Epithelial cell of prostate (primary cell): ENCODE measurements around the gene SMIM45.

Experiments
- DNase-seq: peaks from one replicate; pipeline ENCODE4 v3.0.0-alpha.2; 2011; ENCODE audit warnings: low read depth, low spot score
- H3K27ac ChIP-seq: fragments of 450-650 bp; 2 replicates; pipeline ENCODE4 v1.5.1; 2017; ENCODE audit warnings: mild to moderate bottlenecking

The SMIM45 gene

DNA sequence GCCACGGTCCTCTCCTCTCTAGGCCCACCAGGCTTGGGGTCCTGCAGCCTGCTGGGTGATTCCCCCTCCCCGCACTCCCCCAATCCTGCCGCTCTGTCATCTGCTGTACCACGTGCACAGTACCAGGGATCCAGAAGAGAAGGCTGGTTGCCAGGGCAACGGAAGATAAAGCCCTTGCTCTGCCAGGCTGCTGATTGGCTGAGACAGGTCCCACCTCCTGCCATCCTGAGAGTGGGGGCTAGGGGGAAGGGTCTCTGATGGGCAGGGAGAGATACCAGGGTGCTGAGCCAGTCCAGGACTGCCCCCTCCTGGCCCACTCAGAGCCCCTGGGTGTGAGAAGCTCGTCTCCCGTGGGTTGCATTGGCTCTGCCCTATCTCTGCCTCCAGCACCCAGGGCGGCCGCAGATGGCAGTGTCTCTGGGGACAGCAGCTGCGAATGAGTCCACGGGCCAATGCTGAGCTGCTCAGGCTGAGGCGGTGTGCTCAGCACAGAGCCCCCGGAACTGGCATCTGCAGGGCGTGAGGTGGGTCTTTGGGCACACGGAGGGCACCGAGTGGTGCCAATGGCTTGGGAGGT lies at the start of gene SMIM45:
Gene SMIM45 (plus strand): TSS at position 253 of the 577 bp plus-strand sequence.
- H3K27ac ChIP-seq = no peak within 1 kb of the TSS

GRCh38 chr22:41902932-41903421 lies 49.0 kb upstream of the SMIM45 start:
- no peak for DNase-seq
- H3K27ac ChIP-seq = no peak overlapping the region

More for the DNA sequence above, at the start of gene SMIM45:
- no peak for DNase-seq

GRCh38 chr22:41904450-41905410 lies 47.2 kb upstream of the SMIM45 start:
- no peak for DNase-seq
- no peak overlapping the region for H3K27ac ChIP-seq

GRCh38 chr22:41905411-41906202 lies 46.3 kb upstream of the SMIM45 start:
- H3K27ac ChIP-seq = no peak overlapping the region
- no peak for DNase-seq

DNA sequence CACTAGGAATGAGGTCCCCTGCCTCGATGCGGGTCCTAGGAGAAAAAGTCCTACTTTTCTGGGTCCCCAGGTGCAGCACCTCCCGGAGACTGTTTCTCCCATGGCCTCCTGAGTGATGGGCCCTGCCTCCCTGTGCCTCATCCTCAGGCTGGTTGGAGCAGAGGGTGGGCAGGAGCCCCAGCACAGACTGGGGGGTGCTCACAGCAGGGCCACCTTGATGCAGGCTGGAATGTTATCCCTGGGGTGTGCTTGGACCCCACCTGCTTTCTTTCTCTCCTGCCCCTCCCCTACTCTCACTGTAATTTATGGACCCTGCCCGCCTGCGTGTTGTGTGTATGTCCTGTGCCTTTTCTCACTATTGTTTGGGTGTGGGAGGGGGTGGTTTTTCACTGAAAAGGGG lies 45.1 kb upstream of the SMIM45 start:
- DNase-seq = no peak
- H3K27ac ChIP-seq = no peak overlapping the region

DNA sequence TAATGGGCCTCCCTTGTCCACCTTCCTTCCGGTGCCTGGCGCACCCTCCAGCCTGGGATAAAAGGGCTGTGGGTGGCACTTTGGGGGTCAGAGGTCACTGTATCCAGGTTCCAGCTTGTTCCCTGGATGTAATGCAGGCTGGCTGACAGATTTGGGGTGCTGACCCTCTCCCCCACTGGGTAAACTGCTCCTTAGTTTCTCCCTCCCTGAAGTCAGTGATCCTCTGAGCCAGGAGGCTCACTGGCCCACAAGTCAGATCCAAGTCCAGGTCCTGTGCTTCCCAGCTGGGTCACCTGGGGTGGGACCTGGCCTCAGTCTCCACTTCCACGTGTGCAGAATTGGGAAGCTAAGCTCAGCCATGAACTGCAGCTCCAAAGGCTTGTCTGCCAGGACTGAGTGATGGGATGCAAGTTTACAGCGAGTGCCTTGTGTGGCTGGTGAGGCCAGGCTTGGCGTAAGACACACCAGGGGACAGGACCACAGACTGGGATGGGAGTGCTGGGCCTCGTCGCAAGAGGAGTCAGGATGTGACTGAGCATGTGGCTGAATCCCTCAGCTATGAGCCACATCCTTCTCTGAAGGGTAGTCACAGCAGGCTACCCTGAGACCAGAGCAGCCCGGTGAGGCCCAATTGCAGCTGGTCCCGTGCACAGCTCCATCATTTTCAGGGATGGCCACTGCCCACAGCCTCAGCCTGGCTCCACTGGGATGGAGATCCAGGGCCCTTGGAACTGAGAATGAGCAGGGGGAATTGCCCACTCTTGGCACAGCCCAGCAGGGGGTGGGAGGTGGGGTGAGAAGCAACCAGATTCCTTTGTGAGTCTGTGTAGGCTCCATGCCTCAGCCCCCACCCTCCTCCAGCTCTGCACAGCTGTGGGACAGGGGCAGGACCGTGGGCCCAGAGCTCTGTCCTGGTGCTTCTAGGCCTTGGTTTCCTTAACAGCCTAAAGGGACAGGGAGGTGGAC lies 44.2 kb upstream of the SMIM45 start:
- DNase-seq = no peak
- no peak overlapping the region for H3K27ac ChIP-seq

DNA sequence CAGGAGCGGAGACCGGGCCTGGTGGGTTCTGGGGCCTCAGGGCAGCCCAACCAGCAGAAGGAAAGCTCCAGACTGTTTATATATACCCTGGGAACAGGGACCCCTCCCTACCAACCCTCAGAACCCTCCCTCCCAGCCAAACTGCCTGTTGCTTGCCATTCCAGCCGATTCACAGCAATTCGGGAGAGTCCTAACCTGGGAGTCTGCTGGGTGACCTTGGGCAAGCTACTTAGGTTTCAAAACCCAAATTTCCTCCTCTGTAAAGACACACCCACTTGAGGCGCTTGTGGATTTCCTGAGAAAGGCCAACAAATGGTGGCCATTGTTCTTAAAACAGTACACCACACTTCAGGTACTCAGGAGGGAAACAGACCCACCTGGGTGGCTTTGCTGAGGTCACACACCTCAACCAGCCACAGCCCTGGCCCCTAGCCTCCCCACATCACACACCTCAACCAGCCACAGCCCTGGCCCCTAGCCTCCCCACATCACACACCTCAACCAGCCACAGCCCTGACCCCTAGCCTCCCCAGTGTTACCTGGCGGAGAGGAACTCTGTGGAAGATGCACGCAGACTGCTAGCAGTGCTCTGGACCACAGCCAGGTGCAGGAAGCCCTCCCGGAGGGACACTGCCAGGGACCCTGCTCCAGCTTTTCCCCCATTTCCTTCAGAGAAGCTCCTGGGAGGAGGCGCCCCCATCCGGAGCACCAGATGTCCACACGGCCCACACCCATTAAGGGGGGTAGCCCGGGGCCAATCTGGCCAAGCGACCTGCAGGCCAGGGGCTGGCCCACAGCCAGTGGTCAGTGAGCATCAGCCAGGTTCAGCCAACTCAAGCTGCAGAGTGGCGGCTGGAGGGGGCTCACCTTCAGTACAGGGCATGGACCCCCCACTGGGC lies 43.3 kb upstream of the SMIM45 start:
- no peak for DNase-seq
- no peak overlapping the region for H3K27ac ChIP-seq

DNA sequence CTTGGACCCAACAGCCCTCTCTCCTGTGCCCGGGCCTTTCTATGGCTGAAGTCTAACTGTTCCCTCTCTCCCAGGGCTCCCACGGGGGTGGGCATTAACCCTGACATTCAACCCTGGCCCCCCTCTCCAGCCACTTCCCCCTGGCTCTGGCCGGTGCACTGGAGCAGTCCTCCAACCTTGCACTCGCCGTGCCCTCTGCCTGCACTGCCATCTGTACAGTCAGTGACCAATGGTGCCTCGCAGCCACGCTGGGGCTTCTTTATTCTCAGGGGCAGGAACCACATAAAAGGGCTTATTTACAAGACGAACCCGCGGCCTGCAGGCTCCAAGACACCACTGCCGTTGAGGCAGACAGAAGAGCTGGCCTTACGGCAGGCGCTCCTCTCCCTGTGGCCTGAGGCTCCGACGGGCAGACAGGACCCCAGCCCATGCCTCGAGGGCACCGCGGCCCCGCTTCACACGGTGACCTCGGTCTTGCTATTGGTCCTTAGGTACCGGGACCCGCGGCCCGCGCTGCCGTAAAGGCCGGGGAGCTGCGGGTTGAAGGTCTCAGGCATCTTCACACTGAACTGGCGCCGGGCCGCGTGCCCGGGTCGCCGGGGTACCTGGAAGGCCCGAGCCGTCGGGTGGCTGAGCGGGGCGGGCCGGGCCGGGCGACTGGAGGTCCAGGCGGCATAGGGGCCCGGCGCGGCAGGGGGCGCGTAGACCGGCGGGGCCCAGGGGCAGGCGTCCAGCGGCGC lies 42.5 kb upstream of the SMIM45 start:
- no peak for DNase-seq
- H3K27ac ChIP-seq = no peak overlapping the region

DNA sequence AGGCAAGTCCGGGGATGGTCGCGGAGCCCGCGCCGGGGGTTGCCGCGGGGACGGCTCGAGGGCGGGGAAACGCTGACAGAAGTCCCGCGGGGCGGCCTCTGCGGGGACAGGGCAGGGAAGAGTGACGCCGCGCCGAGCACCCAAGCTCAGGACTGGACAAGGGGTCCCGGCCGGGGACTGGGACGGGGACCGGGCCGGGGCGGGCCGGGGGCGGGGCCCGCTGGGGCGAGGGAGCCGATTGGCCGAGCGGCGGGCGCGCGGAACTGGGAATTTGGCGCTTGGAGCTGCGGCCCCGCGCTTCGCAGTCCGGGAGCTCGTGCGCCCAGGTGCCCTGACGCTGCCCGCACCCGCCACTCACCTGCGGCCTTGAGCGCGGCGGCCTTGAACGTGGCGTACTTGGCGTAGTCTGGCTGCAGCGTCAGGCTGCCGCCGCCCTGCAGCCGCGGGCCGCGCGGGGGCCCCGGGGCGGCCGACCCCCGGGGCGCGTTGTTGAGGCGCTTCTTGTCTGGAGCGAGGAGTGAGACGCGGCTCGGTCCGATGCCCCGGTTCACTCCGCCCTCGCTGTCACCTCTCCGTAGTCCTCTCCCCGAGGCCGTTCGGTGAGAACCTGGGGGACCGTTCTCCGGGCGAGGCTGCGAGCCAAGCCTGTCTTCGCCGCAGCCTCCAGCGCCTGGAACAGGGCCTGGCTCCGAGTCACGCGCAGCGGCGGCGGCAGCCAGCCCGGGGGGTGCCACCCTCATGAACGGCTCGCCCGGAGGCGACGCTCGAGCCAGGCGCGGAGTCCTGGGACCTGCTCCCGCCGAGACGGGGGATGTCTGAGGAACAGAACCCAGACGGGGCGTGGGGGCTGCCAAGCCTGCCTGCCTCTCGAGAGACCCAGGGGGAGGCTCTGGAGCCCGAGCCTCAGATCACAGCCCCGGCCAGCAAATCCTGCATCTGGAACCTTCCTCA lies 41.6 kb upstream of the SMIM45 start:
- DNase-seq = no peak
- no peak overlapping the region for H3K27ac ChIP-seq

GRCh38 chr22:41911001-41911611 lies 40.8 kb upstream of the SMIM45 start:
- no peak for DNase-seq
- no peak overlapping the region for H3K27ac ChIP-seq

DNA sequence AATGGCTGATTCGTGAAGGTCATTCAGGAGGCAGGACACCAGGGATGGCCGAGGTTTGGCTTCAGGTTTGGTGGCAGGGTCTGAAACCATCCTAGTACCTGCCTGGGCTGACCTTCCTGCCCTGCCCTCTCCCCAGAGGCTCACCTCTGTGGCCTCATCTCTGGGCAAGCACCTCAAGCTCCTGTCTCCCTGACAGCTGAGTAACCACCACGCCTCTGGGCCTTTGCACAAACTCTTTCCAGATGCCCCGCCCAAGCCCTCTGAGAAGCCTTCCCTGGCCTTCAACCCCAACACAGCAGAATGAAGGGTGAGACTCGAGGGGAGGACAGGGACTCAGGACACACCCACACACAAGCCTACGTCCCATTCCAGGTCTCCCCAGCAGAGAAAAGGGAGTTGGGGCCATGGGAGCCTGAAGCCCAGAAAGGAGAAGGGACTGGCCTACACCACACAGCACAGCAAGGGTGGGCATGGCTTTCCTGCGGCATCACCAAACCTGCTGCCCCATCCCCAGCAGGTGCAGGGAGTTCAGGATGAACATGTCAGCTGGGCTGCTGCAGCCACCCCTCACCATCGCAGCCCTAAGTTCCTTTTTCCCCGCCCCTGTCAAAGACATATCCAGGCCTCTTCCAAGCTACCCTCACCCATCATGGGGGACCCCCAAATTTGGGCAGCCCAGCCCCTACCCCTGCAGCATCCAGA lies 39.5 kb upstream of the SMIM45 start:
- no peak overlapping the region for H3K27ac ChIP-seq
- DNase-seq = no peak

DNA sequence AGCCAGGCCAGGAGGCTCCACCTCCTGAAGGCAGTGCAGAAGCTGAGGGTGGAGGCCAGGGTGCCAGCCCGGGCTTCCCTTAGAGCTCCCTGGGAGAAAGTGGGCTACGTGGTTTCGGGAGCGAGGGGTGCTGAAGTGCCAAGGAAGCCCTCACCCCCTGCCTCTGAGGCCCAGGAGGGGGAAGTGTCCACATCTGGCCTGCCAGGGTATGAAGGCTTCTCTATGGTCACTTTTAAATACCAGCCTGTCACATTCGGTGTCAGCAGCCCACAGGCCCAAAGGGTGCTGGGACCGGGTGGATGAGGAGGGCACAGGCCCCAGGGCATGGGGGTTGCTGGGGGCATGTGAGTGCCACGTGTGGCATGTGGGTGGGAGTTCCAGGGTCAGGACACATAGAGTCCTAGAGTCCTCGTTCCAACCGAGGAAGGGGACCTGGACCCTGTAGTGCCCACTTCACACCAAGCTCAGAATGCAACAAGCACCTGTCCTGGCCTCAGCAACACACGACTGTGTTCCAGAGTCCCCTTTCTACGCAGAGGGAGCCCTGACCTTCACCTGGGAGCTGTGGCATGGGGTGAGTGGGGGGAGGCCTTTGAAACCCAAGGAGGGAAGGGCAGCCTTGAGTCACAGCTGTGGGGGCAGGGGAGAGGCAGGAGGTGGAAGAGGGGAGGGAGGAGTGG lies 38.8 kb upstream of the SMIM45 start:
- H3K27ac ChIP-seq = no peak overlapping the region
- DNase-seq = no peak

- no peak for DNase-seq
- no peak overlapping the region for H3K27ac ChIP-seq
These were observed 38.0 kb upstream of the SMIM45 start for GRCh38 chr22:41913842-41914534.

DNA sequence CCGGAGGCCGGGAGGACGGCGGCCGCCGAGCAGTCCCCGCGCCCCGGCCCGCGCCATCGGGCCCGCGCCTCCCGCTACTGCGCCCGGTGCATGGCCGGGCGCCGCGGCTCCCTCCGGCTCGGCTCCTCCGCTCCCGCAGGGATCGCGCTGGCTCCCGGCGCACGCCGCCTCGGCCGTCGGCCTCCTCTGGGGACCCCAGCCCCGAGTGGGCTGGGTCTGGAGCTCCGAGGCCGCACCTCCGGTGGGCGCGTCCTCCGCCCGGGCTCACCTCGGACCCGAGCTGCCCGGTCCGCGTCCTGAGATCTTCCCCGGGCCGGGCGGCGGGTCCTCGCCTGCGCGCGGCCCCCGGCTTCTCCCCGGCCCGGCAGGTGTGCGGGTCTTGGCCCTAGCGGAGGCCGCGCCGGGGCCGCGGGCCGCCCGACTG lies 37.3 kb upstream of the SMIM45 start:
- DNase-seq = no peak

More for the DNA sequence above, 37.3 kb upstream of the SMIM45 start:
- no peak overlapping the region for H3K27ac ChIP-seq
